Fibroblast of lung (primary cell): ENCODE results near the gene AFF2. TPM values are rescaled to one million over a fixed set of nuclear protein-coding genes. Genes with fewer than 3 reads are reported as not detected.

Source experiments
- DNase-seq, 2 donors: peaks; one replicate each; pipeline versions ENCODE4 v3.0.0 to v3.0.0-alpha.2; 2010; ENCODE audit warnings: low read depth in 2 of 2
- H2AFZ ChIP-seq: 2 replicates; pipeline ENCODE4 v1.5.1; 2012; ENCODE audit warnings: low read length, control low read depth, inconsistent platforms
- H3K27ac ChIP-seq: 2 replicates; pipeline ENCODE4 v1.5.1; 2011; ENCODE audit warnings: low read length, control low read depth; ENCODE audit not compliant: insufficient read depth
- H3K27me3 ChIP-seq: 2 replicates; pipeline ENCODE4 v1.5.1; 2011; ENCODE audit warnings: mild to moderate bottlenecking, low read length; ENCODE audit not compliant: control insufficient read depth, insufficient read depth
- H3K36me3 ChIP-seq: 2 replicates; pipeline ENCODE4 v1.5.1; 2011; ENCODE audit warnings: low read length; ENCODE audit not compliant: control insufficient read depth, insufficient read depth
- H3K4me1 ChIP-seq: 2 replicates; pipeline ENCODE4 v1.5.1; 2011; ENCODE audit warnings: low read length; ENCODE audit not compliant: control insufficient read depth, insufficient read depth; ENCODE audit errors: extremely low read depth
- H3K4me2 ChIP-seq: 2 replicates; pipeline ENCODE4 v1.5.1; 2011; ENCODE audit warnings: low read length, control low read depth; ENCODE audit not compliant: insufficient read depth; ENCODE audit errors: extremely low read depth
- H3K4me3 ChIP-seq, 4 experiments: fragments of 200-600 bp in 1 of 4; sonication (generic) in 1 of 4; replicated peaks in 1 of 4; 2 replicates each; pipeline ENCODE4 v1.5.1; 2011 to 2016; ENCODE audit warnings: low read length in 4 of 4, low read depth in 3 of 4, mild to moderate bottlenecking in 3 of 4, control low read depth in 2 of 4, inconsistent platforms in 1 of 4, mixed read lengths in 1 of 4; ENCODE audit not compliant: insufficient read depth in 1 of 4; ENCODE audit errors: control extremely low read depth in 1 of 4
- H3K79me2 ChIP-seq: 2 replicates; pipeline ENCODE4 v1.5.1; 2012; ENCODE audit warnings: mild to moderate bottlenecking, low read length, inconsistent platforms; ENCODE audit not compliant: control insufficient read depth, insufficient read depth
- H3K9ac ChIP-seq: 2 replicates; pipeline ENCODE4 v1.5.1; 2011; ENCODE audit warnings: mild to moderate bottlenecking, low read length, control low read depth; ENCODE audit not compliant: insufficient read depth
- H3K9me3 ChIP-seq: 2 replicates; pipeline ENCODE4 v1.5.1; 2012; ENCODE audit warnings: low read depth, low read length; ENCODE audit not compliant: control insufficient read depth, insufficient read depth
- H4K20me1 ChIP-seq: 2 replicates; pipeline ENCODE4 v1.5.1; 2011; ENCODE audit warnings: low read length; ENCODE audit not compliant: control insufficient read depth, insufficient read depth; ENCODE audit errors: extremely low read depth
- EZH2 ChIP-seq: IDR thresholded peaks from 2 replicates; pipeline ENCODE4 v1.5.1; 2012; ENCODE audit warnings: low read length, control low read depth, mild to moderate bottlenecking; ENCODE audit errors: missing control alignments
- polyA plus RNA-seq, 2 donors: library from polyadenylated mRNA; depleted of rRNA in 1 of 2; stranded (reverse) in 1 of 2; unstranded in 1 of 2; fragments of >200 nt; gene quantifications; 2 replicates each; pipeline ENCODE4 v1.2.1, GENCODE V29; 2011 to 2012; ENCODE audit warnings: missing spikeins in 1 of 2
- total RNA-seq: library from RNA; depleted of rRNA; stranded (reverse); fragments of >200 nt; gene quantifications from 2 replicates; pipeline ENCODE4 v1.2.1, GENCODE V29; 2014
- TF ChIP-seq, protein P1 (sequence below), 2 donors: IDR thresholded peaks in 1 of 2; conservative IDR thresholded peaks in 1 of 2; 1 replicate in 1 of 2; 2 replicates in 1 of 2; pipeline ENCODE4 v1.5.1; 2011 to 2012; ENCODE audit warnings: low read length in 2 of 2, control low read depth in 1 of 2, inconsistent platforms in 1 of 2, low read depth in 1 of 2, mild to moderate bottlenecking in 1 of 2

AFF2 gene
- total and polyA plus RNA-seq, 2 donors (not counting 1 experiment from before 2014, with no cell fraction given), result under 0.01 to 0.05 TPM

DNA sequence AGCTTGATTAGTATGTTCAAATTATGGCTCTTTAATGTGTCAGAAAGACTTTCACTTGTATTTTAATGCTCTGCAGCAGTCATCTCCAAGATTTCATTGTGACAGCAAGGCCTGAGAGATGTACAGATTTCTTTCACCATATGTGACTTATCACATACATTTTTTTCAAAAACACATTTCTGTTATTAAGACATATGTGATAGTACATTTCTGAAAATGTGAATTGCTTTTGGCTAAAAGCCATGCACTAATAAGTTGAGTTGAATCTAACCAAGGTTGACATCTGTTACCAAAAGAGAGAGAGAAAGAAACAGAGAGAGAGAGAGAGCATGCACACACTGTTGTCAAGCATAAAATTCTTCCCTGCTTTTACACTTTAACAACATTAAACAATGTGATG, 409.3 kb downstream of the AFF2 start:
- no peak for TF ChIP-seq EZH2
- TF ChIP-seq, protein P1, sequence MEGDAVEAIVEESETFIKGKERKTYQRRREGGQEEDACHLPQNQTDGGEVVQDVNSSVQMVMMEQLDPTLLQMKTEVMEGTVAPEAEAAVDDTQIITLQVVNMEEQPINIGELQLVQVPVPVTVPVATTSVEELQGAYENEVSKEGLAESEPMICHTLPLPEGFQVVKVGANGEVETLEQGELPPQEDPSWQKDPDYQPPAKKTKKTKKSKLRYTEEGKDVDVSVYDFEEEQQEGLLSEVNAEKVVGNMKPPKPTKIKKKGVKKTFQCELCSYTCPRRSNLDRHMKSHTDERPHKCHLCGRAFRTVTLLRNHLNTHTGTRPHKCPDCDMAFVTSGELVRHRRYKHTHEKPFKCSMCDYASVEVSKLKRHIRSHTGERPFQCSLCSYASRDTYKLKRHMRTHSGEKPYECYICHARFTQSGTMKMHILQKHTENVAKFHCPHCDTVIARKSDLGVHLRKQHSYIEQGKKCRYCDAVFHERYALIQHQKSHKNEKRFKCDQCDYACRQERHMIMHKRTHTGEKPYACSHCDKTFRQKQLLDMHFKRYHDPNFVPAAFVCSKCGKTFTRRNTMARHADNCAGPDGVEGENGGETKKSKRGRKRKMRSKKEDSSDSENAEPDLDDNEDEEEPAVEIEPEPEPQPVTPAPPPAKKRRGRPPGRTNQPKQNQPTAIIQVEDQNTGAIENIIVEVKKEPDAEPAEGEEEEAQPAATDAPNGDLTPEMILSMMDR (conservative IDR thresholded peaks at IDR 0.05 in 1 of 2, IDR thresholded peaks at IDR 0.05 in 1 of 2; ENCODE audit: low read depth in 1 of 2, low read length in 2 of 2), result no peak
- no peak overlapping the region for H2AFZ ChIP-seq
- no peaks in the 10 kb centered on the region for H3K79me2 ChIP-seq
- H3K4me3 ChIP-seq, result no peak overlapping the region
- no peak overlapping the region for H3K4me2 ChIP-seq
- H3K27ac ChIP-seq, result no peak overlapping the region
- no peak overlapping the region for H3K9ac ChIP-seq
- H4K20me1 ChIP-seq, result no peaks in the 10 kb centered on the region
- no peaks in the 10 kb centered on the region for H3K9me3 ChIP-seq
- H3K4me1 ChIP-seq, result no peaks in the 10 kb centered on the region
- no peak for DNase-seq
- H3K27me3 ChIP-seq, result no peaks in the 10 kb centered on the region
- no peaks in the 10 kb centered on the region for H3K36me3 ChIP-seq

DNA sequence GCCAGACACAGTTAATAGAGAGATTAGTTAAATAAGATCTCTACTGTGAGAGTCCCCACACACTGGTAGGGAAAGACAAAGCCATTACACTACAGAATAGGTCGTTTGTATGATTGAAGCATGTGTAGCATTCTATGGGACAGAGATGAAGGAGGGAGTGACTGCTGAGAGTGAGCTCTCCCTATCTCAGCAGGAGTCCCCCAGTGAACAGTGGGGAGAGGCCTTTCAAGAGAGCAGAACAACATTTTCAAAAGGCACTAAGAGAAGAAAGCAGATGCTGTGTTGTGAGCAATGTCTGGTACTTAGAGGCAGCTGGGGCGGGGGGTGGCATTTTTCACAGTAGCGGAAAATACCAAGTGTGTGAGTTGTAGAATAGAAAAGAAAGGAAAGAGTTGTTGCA, 413.6 kb downstream of the AFF2 start:
- peak in 1 of 2 donors; percentile 6 for DNase-seq
- no peaks in the 10 kb centered on the region for H3K4me1 ChIP-seq
- H3K9ac ChIP-seq, result no peak overlapping the region
- no peak overlapping the region for H3K4me2 ChIP-seq
- no peaks in the 10 kb centered on the region for H4K20me1 ChIP-seq
- no peak overlapping the region for H3K4me3 ChIP-seq
- no peaks in the 10 kb centered on the region for H3K36me3 ChIP-seq
- no peaks in the 10 kb centered on the region for H3K79me2 ChIP-seq
- no peak overlapping the region for H3K27ac ChIP-seq
- TF ChIP-seq, protein P1 (conservative IDR thresholded peaks at IDR 0.05 in 1 of 2, IDR thresholded peaks at IDR 0.05 in 1 of 2; ENCODE audit: low read depth in 1 of 2, low read length in 2 of 2), result no peak
- TF ChIP-seq EZH2, result no peak
- H3K27me3 ChIP-seq, result no peaks in the 10 kb centered on the region
- H2AFZ ChIP-seq, result no peak overlapping the region
- H3K9me3 ChIP-seq, result no peaks in the 10 kb centered on the region

DNA sequence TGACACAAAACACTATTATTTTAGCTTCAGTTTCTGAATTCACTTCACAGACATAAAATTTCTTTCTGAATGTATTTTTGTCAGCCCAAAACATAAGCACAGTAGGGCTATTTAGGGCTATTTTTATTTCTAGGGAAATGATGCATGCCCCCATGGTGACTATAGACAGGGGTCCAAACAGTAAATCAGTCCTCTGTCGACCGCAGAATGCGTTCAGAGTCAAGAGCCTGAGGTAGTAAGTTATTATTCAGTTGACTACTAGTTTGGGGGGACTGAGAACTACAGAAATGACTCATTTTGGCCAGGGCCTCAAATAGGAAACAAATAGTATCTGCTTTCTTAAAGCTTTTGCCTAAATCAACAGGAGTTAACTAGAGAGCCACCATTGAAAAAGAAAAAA, 414.4 kb downstream of the AFF2 start:
- H3K4me1 ChIP-seq, result no peaks in the 10 kb centered on the region
- H3K27ac ChIP-seq, result no peak overlapping the region
- H3K4me2 ChIP-seq, result no peak overlapping the region
- peak in 1 of 2 donors; percentile 34 for DNase-seq
- H3K27me3 ChIP-seq, result no peaks in the 10 kb centered on the region
- H3K9ac ChIP-seq, result no peak overlapping the region
- no peaks in the 10 kb centered on the region for H3K36me3 ChIP-seq
- no peaks in the 10 kb centered on the region for H3K79me2 ChIP-seq
- no peaks in the 10 kb centered on the region for H3K9me3 ChIP-seq
- no peaks in the 10 kb centered on the region for H4K20me1 ChIP-seq
- no peak overlapping the region for H3K4me3 ChIP-seq
- H2AFZ ChIP-seq, result no peak overlapping the region
- TF ChIP-seq, protein P1 (conservative IDR thresholded peaks at IDR 0.05 in 1 of 2, IDR thresholded peaks at IDR 0.05 in 1 of 2; ENCODE audit: low read depth in 1 of 2, low read length in 2 of 2), result no peak
- no peak for TF ChIP-seq EZH2
